Uterus (tissue), 4 donors: ENCODE measurements around the gene TCF4. TPM values are rescaled to one million over a fixed set of nuclear protein-coding genes. Genes with fewer than 3 reads are reported as not detected.

ENCODE experiments used
- DNase-seq, 2 donors: peaks; one replicate each; pipeline ENCODE4 v3.0.0-alpha.2; 2019 to 2020
- H3K27ac ChIP-seq, 2 donors: fragments of 200-600 bp; sonication (generic); 1 replicate in 1 of 2; 2 replicates in 1 of 2; pipeline ENCODE4 v1.5.1; 2016 to 2018
- H3K27me3 ChIP-seq, 2 donors: fragments of 200-600 bp; sonication (generic); one replicate each; pipeline ENCODE4 v1.5.1; 2018 to 2019; ENCODE audit warnings: control low read depth in 1 of 2
- H3K36me3 ChIP-seq, 2 donors: fragments of 200-600 bp; sonication (generic); one replicate each; pipeline ENCODE4 v1.5.1; 2019; ENCODE audit warnings: control low read depth in 1 of 2
- H3K4me1 ChIP-seq, 2 donors: fragments of 200-600 bp; sonication (generic); one replicate each; pipeline ENCODE4 v1.5.1; 2018 to 2019; ENCODE audit warnings: control low read depth in 1 of 2
- H3K4me3 ChIP-seq, 2 donors: fragments of 200-600 bp; sonication (generic); 1 replicate in 1 of 2; 2 replicates in 1 of 2; pipeline ENCODE4 v1.5.1; 2018 to 2019; ENCODE audit warnings: mild to moderate bottlenecking in 1 of 2
- H3K9me3 ChIP-seq, 2 donors: fragments of 200-600 bp; sonication (generic); one replicate each; pipeline ENCODE4 v1.5.1; 2019; ENCODE audit warnings: control low read depth in 1 of 2
- POLR2A ChIP-seq, 2 donors: fragments of 450-650 bp; IDR thresholded peaks; one replicate each; pipeline ENCODE4 v1.6.1; 2016; ENCODE audit warnings: antibody characterized with exemption in 2 of 2, mild to moderate bottlenecking in 1 of 2, moderate library complexity in 1 of 2
- intact Hi-C: fragments of 100-400 bp; cut with DNase I; formaldehyde crosslinking; loops from one replicate; pipeline ENCODE4 v1.15.1; 2023; ENCODE audit warnings: low total_unique reads
- total RNA-seq, 4 donors: library from RNA; depleted of rRNA in 3 of 4; stranded (reverse); fragments of >200 nt in 3 of 4; gene quantifications; one replicate each; pipeline versions ENCODE4 v1.1.0 to v1.2.4, GENCODE V29; 2014 to 2023
- TF ChIP-seq, protein P1 (sequence below), 4 experiments: fragments of 200-600 bp in 2 of 4; fragments of 450-650 bp in 2 of 4; sonication (generic) in 2 of 4; IDR thresholded peaks; one replicate each; pipeline ENCODE4 v1.5.1; 2016 to 2019; ENCODE audit warnings: antibody characterized with exemption in 4 of 4, mild to moderate bottlenecking in 2 of 4, moderate library complexity in 1 of 4
- donor health status: DM: yes; HTN: yes; CAD: no.

Gene TCF4
- total RNA-seq, 4 donors from 2014 or later: 123 to 514 (median 163) TPM

- DNase-seq: no peak
- no peak overlapping the region for H3K27ac ChIP-seq
- intact Hi-C loops: no loop called here
- no peaks in the 10 kb centered on the region for H3K9me3 ChIP-seq
- H3K36me3 ChIP-seq: no peaks in the 10 kb centered on the region
- no peak overlapping the region for H3K4me3 ChIP-seq
- H3K4me1 ChIP-seq: no peaks in the 10 kb centered on the region
- H3K27me3 ChIP-seq: no peaks in the 10 kb centered on the region
- TF ChIP-seq POLR2A (IDR thresholded peaks at IDR 0.05): no peak
- TF ChIP-seq, protein P1, sequence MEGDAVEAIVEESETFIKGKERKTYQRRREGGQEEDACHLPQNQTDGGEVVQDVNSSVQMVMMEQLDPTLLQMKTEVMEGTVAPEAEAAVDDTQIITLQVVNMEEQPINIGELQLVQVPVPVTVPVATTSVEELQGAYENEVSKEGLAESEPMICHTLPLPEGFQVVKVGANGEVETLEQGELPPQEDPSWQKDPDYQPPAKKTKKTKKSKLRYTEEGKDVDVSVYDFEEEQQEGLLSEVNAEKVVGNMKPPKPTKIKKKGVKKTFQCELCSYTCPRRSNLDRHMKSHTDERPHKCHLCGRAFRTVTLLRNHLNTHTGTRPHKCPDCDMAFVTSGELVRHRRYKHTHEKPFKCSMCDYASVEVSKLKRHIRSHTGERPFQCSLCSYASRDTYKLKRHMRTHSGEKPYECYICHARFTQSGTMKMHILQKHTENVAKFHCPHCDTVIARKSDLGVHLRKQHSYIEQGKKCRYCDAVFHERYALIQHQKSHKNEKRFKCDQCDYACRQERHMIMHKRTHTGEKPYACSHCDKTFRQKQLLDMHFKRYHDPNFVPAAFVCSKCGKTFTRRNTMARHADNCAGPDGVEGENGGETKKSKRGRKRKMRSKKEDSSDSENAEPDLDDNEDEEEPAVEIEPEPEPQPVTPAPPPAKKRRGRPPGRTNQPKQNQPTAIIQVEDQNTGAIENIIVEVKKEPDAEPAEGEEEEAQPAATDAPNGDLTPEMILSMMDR (IDR thresholded peaks at IDR 0.05): no peak
Observed at GRCh38 chr18:55362303-55362702, 225.7 kb downstream of the TCF4 start.

DNA sequence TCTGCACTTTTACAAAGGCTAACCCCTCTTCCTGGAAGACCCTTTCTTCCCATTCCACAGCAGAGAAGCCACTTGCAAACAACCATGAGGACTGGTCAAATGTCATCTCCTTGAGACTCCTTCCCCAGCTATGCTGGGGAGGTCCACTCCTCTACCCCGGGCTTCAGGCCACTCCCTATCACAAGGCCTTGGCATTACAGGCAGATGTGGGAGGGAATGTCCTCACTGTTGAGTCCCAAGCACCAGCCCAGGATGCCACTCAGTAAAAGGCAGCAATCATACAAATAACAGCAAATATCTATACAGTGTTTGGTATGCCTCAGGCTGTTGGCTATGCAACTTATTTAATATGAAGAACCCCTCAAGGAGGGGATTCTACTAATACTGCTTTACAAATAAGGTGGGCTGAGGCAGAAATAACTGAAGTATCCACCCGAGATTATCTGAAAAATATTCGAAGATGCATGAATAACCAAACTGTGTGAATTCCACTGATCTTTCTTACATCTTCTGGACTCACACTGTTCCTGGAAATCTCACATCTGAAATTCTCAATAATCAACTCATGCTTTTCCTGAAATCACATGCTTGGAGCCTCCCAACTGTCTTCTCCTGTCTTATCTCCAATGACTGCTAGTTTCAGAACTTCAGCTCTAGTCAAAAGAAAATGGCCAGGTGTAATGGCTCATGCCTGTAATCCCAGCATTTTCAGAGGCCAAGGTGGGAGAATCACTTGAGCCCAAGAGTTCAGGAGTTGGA lies 226.3 kb downstream of the TCF4 start:
- intact Hi-C loops: no loop called here
- no peak overlapping the region for H3K4me3 ChIP-seq
- H3K27me3 ChIP-seq: no peaks in the 10 kb centered on the region
- TF ChIP-seq, protein P1 (IDR thresholded peaks at IDR 0.05): no peak
- no peak for TF ChIP-seq POLR2A (IDR thresholded peaks at IDR 0.05)
- no peaks in the 10 kb centered on the region for H3K4me1 ChIP-seq
- no peak overlapping the region for H3K27ac ChIP-seq
- no peak for DNase-seq
- no peaks in the 10 kb centered on the region for H3K36me3 ChIP-seq
- H3K9me3 ChIP-seq: no peaks in the 10 kb centered on the region

GRCh38 chr18:55360061-55360460 lies 227.9 kb downstream of the TCF4 start:
- no peak for TF ChIP-seq POLR2A (IDR thresholded peaks at IDR 0.05)
- TF ChIP-seq, protein P1 (IDR thresholded peaks at IDR 0.05): no peak
- no peaks in the 10 kb centered on the region for H3K9me3 ChIP-seq
- intact Hi-C loops: no loop called here
- no peak overlapping the region for H3K4me3 ChIP-seq
- H3K4me1 ChIP-seq: no peaks in the 10 kb centered on the region
- no peak overlapping the region for H3K27ac ChIP-seq
- no peaks in the 10 kb centered on the region for H3K27me3 ChIP-seq
- H3K36me3 ChIP-seq: no peaks in the 10 kb centered on the region
- DNase-seq: no peak

GRCh38 chr18:55356815-55357214 lies 231.2 kb downstream of the TCF4 start:
- Histone ChIP-seq H3K27me3 (no peaks in the 10 kb centered on the region), H3K27ac (no peak overlapping the region), H3K9me3 (no peaks in the 10 kb centered on the region), H3K4me1 (no peaks in the 10 kb centered on the region), H3K4me3 (no peak overlapping the region), H3K36me3 (no peaks in the 10 kb centered on the region)
- TF ChIP-seq, protein P1 (IDR thresholded peaks at IDR 0.05): no peak
- no peak for TF ChIP-seq POLR2A (IDR thresholded peaks at IDR 0.05)
- no peak for DNase-seq
- intact Hi-C loops: no loop called here

DNA sequence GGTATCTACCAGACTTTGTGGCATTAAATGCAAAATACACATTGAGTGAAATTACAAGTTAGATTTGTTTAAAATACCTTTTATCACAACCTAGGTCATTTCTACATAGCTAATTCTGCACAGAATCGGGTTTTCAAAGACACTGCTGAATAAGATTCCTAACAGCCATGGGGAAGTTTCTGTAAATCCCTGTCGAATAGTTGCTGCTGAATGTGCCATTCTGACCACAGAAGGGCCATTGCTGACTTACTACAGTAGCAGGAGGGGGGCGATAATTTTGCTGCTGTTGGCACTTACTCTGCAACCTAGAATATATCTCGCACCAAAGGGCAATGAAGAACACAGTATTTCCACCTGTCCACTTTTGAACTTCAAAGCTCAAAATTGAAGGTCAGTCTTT lies 232.8 kb downstream of the TCF4 start:
- no peak for DNase-seq
- Histone ChIP-seq H3K27me3 (no peaks in the 10 kb centered on the region), H3K27ac (no peak overlapping the region), H3K4me3 (no peak overlapping the region), H3K4me1 (no peaks in the 10 kb centered on the region), H3K36me3 (no peaks in the 10 kb centered on the region), H3K9me3 (no peaks in the 10 kb centered on the region)
- intact Hi-C loops: no loop called here
- TF ChIP-seq POLR2A (IDR thresholded peaks at IDR 0.05): no peak
- TF ChIP-seq, protein P1 (IDR thresholded peaks at IDR 0.05): no peak
